Measurements from ENCODE around the gene PHAX. TPM values are rescaled to one million over a fixed set of nuclear protein-coding genes. Genes with fewer than 3 reads are reported as not detected.

PHAX gene
- polyA plus RNA-seq, 2 of the 4 experiments (the other 2 are of a cell fraction), result 74.8 to 90.2 TPM

- POLR2A ChIA-PET, result no interaction called here
- H3K9me3 ChIP-seq, result no peaks in the 10 kb centered on the region
- no peak for DNase-seq (ENCODE audit: low read depth in 1 of 2, low spot score in 1 of 2)
- H3K4me2 ChIP-seq, result no peak overlapping the region
- WGBS (ENCODE audit: missing lambda C conversion rate), result 90% methylated on average over 4 of the region's 4 CpGs
- no peak for TF ChIP-seq ZSCAN20 (CRISPR knock-in tag; IDR thresholded peaks at IDR 0.05)
- TF ChIP-seq POLR2AphosphoS2 (conservative IDR thresholded peaks at IDR 0.05; ENCODE audit: low read length), result no peak
- no peak for TF ChIP-seq RAD21 (conservative IDR thresholded peaks at IDR 0.05 in 1 of 2, IDR thresholded peaks at IDR 0.05 in 1 of 2)
- no peak for TF ChIP-seq KDM5A (IDR thresholded peaks at IDR 0.05)
- no peak for TF ChIP-seq EP300 (IDR thresholded peaks at IDR 0.05)
- no peak for TF ChIP-seq NR3C1 (IDR thresholded peaks at IDR 0.05)
- TF ChIP-seq CBX2 (IDR thresholded peaks at IDR 0.05; ENCODE audit: borderline replicate concordance, low read depth), result no peak
- no peak for TF ChIP-seq CHD4 (IDR thresholded peaks at IDR 0.05; ENCODE audit: borderline replicate concordance)
- no peak for TF ChIP-seq PBX3 (IDR thresholded peaks at IDR 0.05)
- TF ChIP-seq ATOH8 (CRISPR knock-in tag; IDR thresholded peaks at IDR 0.05; ENCODE audit: low read depth), result no peak
- TF ChIP-seq HOXB13 (CRISPR knock-in tag; IDR thresholded peaks at IDR 0.05; ENCODE audit: low read depth), result no peak
- H3K27ac ChIP-seq, result no peak overlapping the region
- ATAC-seq, result no peak
- no peaks in the 10 kb centered on the region for H3K4me1 ChIP-seq
- no peak overlapping the region for H3K4me3 ChIP-seq
- FAIRE-seq, result no peak
- CTCF ChIA-PET, result interaction anchor here (0.7 kb wide), 1 partner anchor 34 kb away, joined by 3 read pairs; no protein-coding TSS in a partner anchor
These were observed 32.5 kb upstream of the PHAX start for GRCh38 chr5:126568206-126568755.

- ATAC-seq, result no peak
- Histone ChIP-seq H3K4me2 (no peak overlapping the region), H3K4me1 (no peaks in the 10 kb centered on the region), H3K9me3 (no peaks in the 10 kb centered on the region), H3K27ac (no peak overlapping the region), H3K4me3 (no peak overlapping the region)
- no peak for DNase-seq (ENCODE audit: low read depth in 1 of 2, low spot score in 1 of 2)
- TF ChIP-seq SMC3 (IDR thresholded peaks at IDR 0.05) (no peak), MYC (IDR thresholded peaks at IDR 0.05; ENCODE audit: borderline replicate concordance, low read length) (no peak), HOXB13 (CRISPR knock-in tag; IDR thresholded peaks at IDR 0.05; ENCODE audit: low read depth) (no peak), FOSB (CRISPR knock-in tag; IDR thresholded peaks at IDR 0.05) (no peak), RCOR1 (IDR thresholded peaks at IDR 0.05; ENCODE audit: low read depth, low read length) (no peak), MAFK (IDR thresholded peaks at IDR 0.05; ENCODE audit: partially characterized antibody) (no peak), ZSCAN20 (CRISPR knock-in tag; IDR thresholded peaks at IDR 0.05) (no peak), CEBPB (IDR thresholded peaks at IDR 0.05) (no peak)
- FAIRE-seq, result no peak
- 90% methylated on average over 10 of the region's 10 CpGs for WGBS (ENCODE audit: missing lambda C conversion rate)
- ChIA-PET POLR2A (no interaction called here), CTCF (interaction anchor here (0.9 to 1.5 kb wide), 3 partner anchors 25 to 228 kb away, joined by 3 to 4 read pairs (median 3); partner anchors contain the start of gene PHAX)
These were observed 25.1 kb upstream of the PHAX start for GRCh38 chr5:126575644-126576043.

- no peak for ATAC-seq
- 91% methylated on average over 5 of the region's 5 CpGs for WGBS (ENCODE audit: missing lambda C conversion rate)
- no peak overlapping the region for H3K4me3 ChIP-seq
- FAIRE-seq, result no peak
- no peak for DNase-seq (ENCODE audit: low read depth in 1 of 2, low spot score in 1 of 2)
- H3K4me1 ChIP-seq, result no peaks in the 10 kb centered on the region
- no peak overlapping the region for H3K27ac ChIP-seq
- CTCF ChIA-PET, result interaction anchor here (1.3 kb wide), 1 partner anchor 18 kb away, joined by 5 read pairs; the partner anchor contains the start of gene ALDH7A1
- POLR2A ChIA-PET, result no interaction called here
- no peaks in the 10 kb centered on the region for H3K9me3 ChIP-seq
- no peak overlapping the region for H3K4me2 ChIP-seq
- no peak for TF ChIP-seq JUNB (IDR thresholded peaks at IDR 0.05)
- TF ChIP-seq ESRRA (IDR thresholded peaks at IDR 0.05; ENCODE audit: borderline replicate concordance, low read length), result no peak
- no peak for TF ChIP-seq GATA3 (IDR thresholded peaks at IDR 0.05; ENCODE audit: borderline replicate concordance)
- TF ChIP-seq PHF8 (IDR thresholded peaks at IDR 0.05; ENCODE audit: borderline replicate concordance, low read depth), result no peak
- TF ChIP-seq RNF2 (IDR thresholded peaks at IDR 0.05; ENCODE audit: borderline replicate concordance, low read depth), result no peak
- TF ChIP-seq KDM5A (IDR thresholded peaks at IDR 0.05), result no peak
- TF ChIP-seq CTCF (IDR thresholded peaks at IDR 0.05), result no peak
- TF ChIP-seq FOSB (CRISPR knock-in tag; IDR thresholded peaks at IDR 0.05), result no peak
- no peak for TF ChIP-seq POLR2A (IDR thresholded peaks at IDR 0.05; ENCODE audit: low read length)
- no peak for TF ChIP-seq TFCP2L1 (CRISPR knock-in tag; IDR thresholded peaks at IDR 0.05)
- no peak for TF ChIP-seq FOXS1 (CRISPR knock-in tag; IDR thresholded peaks at IDR 0.05)
- no peak for TF ChIP-seq RFX5 (IDR thresholded peaks at IDR 0.05)
- no peak for TF ChIP-seq ATOH8 (CRISPR knock-in tag; IDR thresholded peaks at IDR 0.05; ENCODE audit: low read depth)
These were observed 23.8 kb upstream of the PHAX start for GRCh38 chr5:126576974-126577373.

All from A549 (cell line).